Stomach (tissue), 4 donors: ENCODE results near the gene SLC16A1.

Experiments
- EP300 ChIP-seq: sonication (generic); formaldehyde crosslinking; IDR thresholded peaks from one replicate; pipeline ENCODE4 v1.6.1; 2017; ENCODE audit warnings: antibody characterized with exemption
- POLR2A ChIP-seq, 4 donors: fragments of 450-650 bp; IDR thresholded peaks; one replicate each; pipeline ENCODE4 v1.6.1; 2016; ENCODE audit warnings: antibody characterized with exemption in 4 of 4, control low read depth in 2 of 4, mild to moderate bottlenecking in 1 of 4, moderate library complexity in 1 of 4
- TF ChIP-seq, protein P1 (sequence below), 7 experiments: fragments of 450-650 bp in 4 of 7; fragments of 200-600 bp in 3 of 7; sonication (generic) in 3 of 7; IDR thresholded peaks; one replicate each; pipeline ENCODE4 v1.5.1; 2016 to 2019; ENCODE audit warnings: antibody characterized with exemption in 7 of 7, control low read depth in 2 of 7, mild to moderate bottlenecking in 1 of 7

DNA sequence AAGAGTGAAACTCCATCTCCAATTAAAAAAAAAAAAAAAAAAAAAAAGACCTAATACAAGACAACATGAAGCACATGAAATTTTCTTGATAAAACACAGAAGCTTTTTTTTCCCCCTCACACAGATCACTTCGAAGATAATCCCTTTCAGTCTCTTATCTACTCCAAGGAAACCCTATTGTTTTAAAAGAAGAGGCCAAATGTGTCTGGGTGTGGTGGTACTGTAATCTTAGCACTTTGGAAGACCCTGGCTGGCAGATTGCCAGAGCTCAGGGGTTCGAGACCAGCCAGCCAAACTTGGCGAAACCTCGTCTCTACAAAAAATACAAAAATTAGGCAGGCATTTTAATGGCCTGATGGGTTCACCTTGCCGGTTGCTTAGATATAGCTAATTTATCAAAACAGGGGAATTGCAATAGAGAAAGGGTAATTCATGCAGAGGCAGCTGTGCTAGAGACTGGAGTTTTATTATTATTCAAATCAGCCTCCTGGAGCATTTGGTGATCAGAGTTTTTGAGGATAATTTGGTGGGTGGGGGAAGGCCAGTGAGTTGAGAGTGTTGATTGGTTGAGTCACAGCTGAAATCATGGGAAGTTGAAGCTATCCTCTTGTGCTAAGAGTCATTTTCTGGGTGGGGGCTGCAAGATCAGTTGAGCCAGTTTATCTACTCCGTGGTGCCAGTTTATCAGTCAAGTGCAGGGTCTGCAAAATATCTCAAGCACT is 62.5 kb downstream of the SLC16A1 start:
- no peak for TF ChIP-seq POLR2A (IDR thresholded peaks at IDR 0.05)
- TF ChIP-seq, protein P1, sequence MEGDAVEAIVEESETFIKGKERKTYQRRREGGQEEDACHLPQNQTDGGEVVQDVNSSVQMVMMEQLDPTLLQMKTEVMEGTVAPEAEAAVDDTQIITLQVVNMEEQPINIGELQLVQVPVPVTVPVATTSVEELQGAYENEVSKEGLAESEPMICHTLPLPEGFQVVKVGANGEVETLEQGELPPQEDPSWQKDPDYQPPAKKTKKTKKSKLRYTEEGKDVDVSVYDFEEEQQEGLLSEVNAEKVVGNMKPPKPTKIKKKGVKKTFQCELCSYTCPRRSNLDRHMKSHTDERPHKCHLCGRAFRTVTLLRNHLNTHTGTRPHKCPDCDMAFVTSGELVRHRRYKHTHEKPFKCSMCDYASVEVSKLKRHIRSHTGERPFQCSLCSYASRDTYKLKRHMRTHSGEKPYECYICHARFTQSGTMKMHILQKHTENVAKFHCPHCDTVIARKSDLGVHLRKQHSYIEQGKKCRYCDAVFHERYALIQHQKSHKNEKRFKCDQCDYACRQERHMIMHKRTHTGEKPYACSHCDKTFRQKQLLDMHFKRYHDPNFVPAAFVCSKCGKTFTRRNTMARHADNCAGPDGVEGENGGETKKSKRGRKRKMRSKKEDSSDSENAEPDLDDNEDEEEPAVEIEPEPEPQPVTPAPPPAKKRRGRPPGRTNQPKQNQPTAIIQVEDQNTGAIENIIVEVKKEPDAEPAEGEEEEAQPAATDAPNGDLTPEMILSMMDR (IDR thresholded peaks at IDR 0.05): no peak
- TF ChIP-seq EP300: no peak
